GM06990 (cell line): Measurements from ENCODE around the gene FAM234B.

Experiments
- DNase-seq: peaks from one replicate; pipeline ENCODE4 v3.0.0-alpha.2; 2011; ENCODE audit not compliant: insufficient read length; ENCODE audit errors: extremely low read depth
- H3K27me3 ChIP-seq: replicated peaks from 2 replicates; pipeline ENCODE4 v1.6.0; 2011; ENCODE audit warnings: low read length; ENCODE audit not compliant: control insufficient read depth, insufficient read depth
- H3K36me3 ChIP-seq: 2 replicates; pipeline ENCODE4 v1.5.1; 2011; ENCODE audit warnings: low read length; ENCODE audit not compliant: control insufficient read depth, insufficient read depth
- H3K4me3 ChIP-seq: replicated peaks from 2 replicates; pipeline ENCODE4 v1.5.1; 2011; ENCODE audit warnings: low read depth, mild to moderate bottlenecking, control low read depth, low read length
- TF ChIP-seq, protein P1 (sequence below): IDR thresholded peaks from 2 replicates; pipeline ENCODE4 v1.5.1; 2011; ENCODE audit warnings: low read length, control low read depth, mild to moderate bottlenecking, inconsistent platforms; ENCODE audit not compliant: insufficient read depth, poor library complexity, severe bottlenecking

FAM234B gene

GRCh38 chr12:13097491-13098011, 53.4 kb downstream of the FAM234B start:
- Histone ChIP-seq H3K27me3 (no peaks in the 10 kb centered on the region; the same call in 1 of the 2 replicates), H3K36me3 (no peaks in the 10 kb centered on the region), H3K4me3 (no peak overlapping the region)
- DNase-seq: no peak
- TF ChIP-seq, protein P1, sequence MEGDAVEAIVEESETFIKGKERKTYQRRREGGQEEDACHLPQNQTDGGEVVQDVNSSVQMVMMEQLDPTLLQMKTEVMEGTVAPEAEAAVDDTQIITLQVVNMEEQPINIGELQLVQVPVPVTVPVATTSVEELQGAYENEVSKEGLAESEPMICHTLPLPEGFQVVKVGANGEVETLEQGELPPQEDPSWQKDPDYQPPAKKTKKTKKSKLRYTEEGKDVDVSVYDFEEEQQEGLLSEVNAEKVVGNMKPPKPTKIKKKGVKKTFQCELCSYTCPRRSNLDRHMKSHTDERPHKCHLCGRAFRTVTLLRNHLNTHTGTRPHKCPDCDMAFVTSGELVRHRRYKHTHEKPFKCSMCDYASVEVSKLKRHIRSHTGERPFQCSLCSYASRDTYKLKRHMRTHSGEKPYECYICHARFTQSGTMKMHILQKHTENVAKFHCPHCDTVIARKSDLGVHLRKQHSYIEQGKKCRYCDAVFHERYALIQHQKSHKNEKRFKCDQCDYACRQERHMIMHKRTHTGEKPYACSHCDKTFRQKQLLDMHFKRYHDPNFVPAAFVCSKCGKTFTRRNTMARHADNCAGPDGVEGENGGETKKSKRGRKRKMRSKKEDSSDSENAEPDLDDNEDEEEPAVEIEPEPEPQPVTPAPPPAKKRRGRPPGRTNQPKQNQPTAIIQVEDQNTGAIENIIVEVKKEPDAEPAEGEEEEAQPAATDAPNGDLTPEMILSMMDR: no peak

- no peak overlapping the region for H3K4me3 ChIP-seq
- H3K36me3 ChIP-seq: no peaks in the 10 kb centered on the region
- TF ChIP-seq, protein P1: no peak
- DNase-seq: no peak
- no peaks in the 10 kb centered on the region; the same call in 1 of the 2 replicates for H3K27me3 ChIP-seq
Measured at GRCh38 chr12:13099066-13099843, 55.1 kb downstream of the FAM234B start.

GRCh38 chr12:13099844-13100604, 55.8 kb downstream of the FAM234B start:
- DNase-seq: no peak
- no peaks in the 10 kb centered on the region; the same call in 1 of the 2 replicates for H3K27me3 ChIP-seq
- no peaks in the 10 kb centered on the region for H3K36me3 ChIP-seq
- no peak overlapping the region for H3K4me3 ChIP-seq
- TF ChIP-seq, protein P1: no peak

DNA sequence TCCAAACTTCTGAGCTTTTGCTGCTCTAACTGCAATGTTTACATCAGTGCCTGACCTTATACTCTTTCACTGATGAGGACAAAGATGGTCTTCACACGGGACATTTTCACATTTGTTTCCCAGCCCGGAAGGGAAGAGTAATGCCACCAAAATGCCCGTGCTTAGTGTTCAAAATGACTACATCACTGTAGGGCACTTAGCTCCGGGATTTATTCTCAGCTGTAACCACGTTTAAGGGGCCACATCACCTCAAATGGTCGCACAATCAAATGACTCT, 56.4 kb downstream of the FAM234B start:
- DNase-seq: no peak
- peak overlapping the region; percentile 60; the same call in 1 of the 2 replicates for H3K4me3 ChIP-seq
- H3K36me3 ChIP-seq: no peaks in the 10 kb centered on the region
- H3K27me3 ChIP-seq: no peaks in the 10 kb centered on the region; the same call in 1 of the 2 replicates
- TF ChIP-seq, protein P1: no peak

DNA sequence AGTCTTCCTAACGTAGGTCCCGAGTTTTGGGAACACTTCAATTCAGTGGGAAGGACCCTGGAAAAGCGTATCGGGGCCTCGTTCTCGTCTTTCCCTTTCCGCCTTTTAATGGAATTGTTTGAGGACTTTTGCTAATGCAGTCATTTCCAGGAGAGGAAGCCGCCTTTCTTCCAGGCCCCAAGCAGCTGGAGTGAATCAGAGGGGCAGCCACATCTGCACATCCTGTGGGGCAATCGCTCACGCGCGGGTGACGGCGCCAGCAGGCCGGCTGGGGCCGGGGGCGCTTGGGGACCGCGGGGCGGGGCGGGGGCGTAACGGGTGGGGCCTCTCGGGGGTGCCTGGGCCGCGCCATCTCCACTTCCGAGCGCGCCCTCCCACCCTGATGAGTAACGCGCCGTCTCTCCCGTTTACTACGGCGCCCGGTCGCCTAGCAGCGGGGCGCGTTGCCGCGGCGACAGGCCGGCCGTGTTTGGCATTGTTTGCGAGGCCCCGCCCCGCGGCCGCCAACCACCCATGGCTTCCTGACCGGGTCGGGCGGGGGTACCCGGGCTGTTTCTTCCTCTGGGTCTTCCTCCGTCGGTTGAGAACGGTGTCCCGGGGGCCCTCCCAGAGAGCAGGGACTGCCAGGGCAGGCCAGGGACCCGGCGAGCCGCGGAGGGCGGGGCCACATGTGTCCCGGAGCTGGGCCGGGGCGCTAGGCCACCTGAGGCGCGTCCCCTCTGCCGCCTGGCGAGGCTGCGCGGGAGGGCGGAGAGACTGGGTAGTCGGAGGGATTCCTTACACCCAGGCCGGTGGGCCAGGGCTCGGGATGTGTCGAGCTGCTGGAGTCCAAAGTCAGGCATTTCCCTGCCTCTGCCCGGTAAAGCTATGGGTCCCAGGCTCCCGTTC, 56.9 kb downstream of the FAM234B start:
- peak; percentile 84 for DNase-seq

More for the DNA sequence above, 56.9 kb downstream of the FAM234B start:
- Histone ChIP-seq H3K36me3 (no peaks in the 10 kb centered on the region), H3K4me3 (peak overlapping the region; percentile 60), H3K27me3 (no peaks in the 10 kb centered on the region; the same call in 1 of the 2 replicates)
- TF ChIP-seq, protein P1: no peak
